Measurements from ENCODE around the gene MDM2. TPM values are rescaled to one million over a fixed set of nuclear protein-coding genes. Genes with fewer than 3 reads are reported as not detected.

MDM2 gene
- total and polyA plus RNA-seq, 2 of the 13 experiments (the other 11 are each of a cell fraction or from before 2014, with no cell fraction given), result 29.3 to 314 TPM

GRCh38 chr12:68769941-68770340 lies 38.0 kb upstream of the MDM2 start:
- ATAC-seq (no peak), DNase-seq (ENCODE audit: low spot score) (no peak), FAIRE-seq (no peak)
- H3K4me2 ChIP-seq (ENCODE audit: low read depth, low read length), result no peak overlapping the region
- no TSS peak for BruUV-seq (replicated peaks)
- ChIA-PET CTCF (ENCODE audit: low intra/inter-chr PET ratio, low total read pairs) (no interaction called here), POLR2A (interaction anchor here (1.2 kb wide), 1 partner anchor 23 kb away, joined by 3 read pairs; the partner anchor contains the start of gene SLC35E3)
- H3K36me3 ChIP-seq (replicated peaks in 1 of 2; ENCODE audit: control insufficient read depth in 1 of 2, insufficient read depth in 2 of 2, low read length in 2 of 2), result peaks cover 4 to 8% of the 10 kb centered on the region in 2 experiments; a peak in 3 of 5 replicates
- no peaks in the 10 kb centered on the region for H3K27me3 ChIP-seq (ENCODE audit: control insufficient read depth in 1 of 2, insufficient read depth in 2 of 2, low read length in 2 of 2)
- no peak overlapping the region for H3K4me3 ChIP-seq (replicated peaks in 1 of 3; ENCODE audit: insufficient read depth in 1 of 3, low read depth in 2 of 3, low read length in 3 of 3)
- no peaks in the 10 kb centered on the region for H3K9me3 ChIP-seq (ENCODE audit: low read length)
- H3K9ac ChIP-seq (ENCODE audit: insufficient read depth, low read depth, low read length), result no peak overlapping the region
- WGBS (ENCODE audit: low lambda C conversion rate), result 96% methylated on average over 1 of the region's 1 CpG
- in situ Hi-C loops (cut with HindIII; ENCODE audit: extremely low pct_ligation_motif_present, low pct_unique_long_range_greater_than_20kb) (no loop called here), intact Hi-C loops (cut with micrococcal nuclease; ENCODE audit: unreplicated experiment) (no loop called here)
- TF ChIP-seq RBM22 (optimal IDR thresholded peaks at IDR 0.05; ENCODE audit: low read length) (peak; percentile 23), ZBTB7A (CRISPR knock-in tag; IDR thresholded peaks at IDR 0.05) (no peak)
- H3K79me2 ChIP-seq (ENCODE audit: insufficient read depth, low read length), result no peaks in the 10 kb centered on the region
- H2AFZ ChIP-seq (ENCODE audit: low read length), result no peak overlapping the region
- no peaks in the 10 kb centered on the region for H4K20me1 ChIP-seq (ENCODE audit: insufficient read depth, low read length)
- no peak overlapping the region for H3K27ac ChIP-seq (ENCODE audit: extremely low read length, insufficient read depth, low read length)
- H3K4me1 ChIP-seq (ENCODE audit: insufficient read depth, low read length), result peaks cover 1% of the 10 kb centered on the region

GRCh38 chr12:68771223-68771925 lies 36.6 kb upstream of the MDM2 start:
- no peaks in the 10 kb centered on the region for H3K27me3 ChIP-seq (ENCODE audit: control insufficient read depth in 1 of 2, insufficient read depth in 2 of 2, low read length in 2 of 2)
- H3K36me3 ChIP-seq (replicated peaks in 1 of 2; ENCODE audit: control insufficient read depth in 1 of 2, insufficient read depth in 2 of 2, low read length in 2 of 2), result peaks cover 4 to 8% of the 10 kb centered on the region in 2 experiments; a peak in 4 of 5 replicates
- H2AFZ ChIP-seq (ENCODE audit: low read length), result no peak overlapping the region
- H3K4me1 ChIP-seq (ENCODE audit: insufficient read depth, low read length), result peaks cover 8% of the 10 kb centered on the region
- H3K9me3 ChIP-seq (ENCODE audit: low read length), result no peaks in the 10 kb centered on the region
- DNase-seq (ENCODE audit: low spot score) (no peak), ATAC-seq (no peak), FAIRE-seq (no peak)
- 95% methylated on average over 5 of the region's 5 CpGs for WGBS (ENCODE audit: low lambda C conversion rate)
- ChIA-PET CTCF (ENCODE audit: low intra/inter-chr PET ratio, low total read pairs) (no interaction called here), POLR2A (interaction anchor here (1.3 kb wide), 1 partner anchor 36 kb away, joined by 6 read pairs; the partner anchor contains the start of gene MDM2)
- H3K4me2 ChIP-seq (ENCODE audit: low read depth, low read length), result no peak overlapping the region
- intact Hi-C loops (cut with micrococcal nuclease; ENCODE audit: unreplicated experiment), result no loop called here
- BruUV-seq (replicated peaks), result no TSS peak
- no peak overlapping the region for H3K27ac ChIP-seq (ENCODE audit: extremely low read length, insufficient read depth, low read length)
- in situ Hi-C loops (cut with HindIII; ENCODE audit: extremely low pct_ligation_motif_present, low pct_unique_long_range_greater_than_20kb), result no loop called here
- H3K4me3 ChIP-seq (replicated peaks in 1 of 3; ENCODE audit: insufficient read depth in 1 of 3, low read depth in 2 of 3, low read length in 3 of 3), result no peak overlapping the region
- TF ChIP-seq ZNF83 (CRISPR knock-in tag; IDR thresholded peaks at IDR 0.05; ENCODE audit: borderline replicate concordance), result no peak
- TF ChIP-seq YY1 (IDR thresholded peaks at IDR 0.05; ENCODE audit: insufficient read depth, insufficient replicate concordance, low read depth, low read length), result no peak
- TF ChIP-seq SNAPC4 (CRISPR knock-in tag; IDR thresholded peaks at IDR 0.05), result no peak
- TF ChIP-seq CHD2 (IDR thresholded peaks at IDR 0.05; ENCODE audit: low read depth, low read length), result no peak
- no peak for TF ChIP-seq ZBTB25 (CRISPR knock-in tag; IDR thresholded peaks at IDR 0.05)
- no peak for TF ChIP-seq BATF2 (CRISPR knock-in tag; IDR thresholded peaks at IDR 0.05)
- no peak overlapping the region for H3K9ac ChIP-seq (ENCODE audit: insufficient read depth, low read depth, low read length)
- H3K79me2 ChIP-seq (ENCODE audit: insufficient read depth, low read length), result no peaks in the 10 kb centered on the region
- no peaks in the 10 kb centered on the region for H4K20me1 ChIP-seq (ENCODE audit: insufficient read depth, low read length)

Measured in HepG2 (cell line).